CD4-positive, alpha-beta T cell treated with Interleukin-2 at 100 ng/mL for 4 hours (primary cell): ENCODE results near the gene DHX34.
"Not testable (repeated sequence)": the region's sequence is repeated elsewhere in the genome, so short reads cannot be mapped to it uniquely, and the experiment has no call there.

Source experiments
- DNase-seq: peaks from one replicate; pipeline ENCODE4 v3.0.0-alpha.2; 2020; ENCODE audit warnings: low spot score

Gene DHX34, protein sequence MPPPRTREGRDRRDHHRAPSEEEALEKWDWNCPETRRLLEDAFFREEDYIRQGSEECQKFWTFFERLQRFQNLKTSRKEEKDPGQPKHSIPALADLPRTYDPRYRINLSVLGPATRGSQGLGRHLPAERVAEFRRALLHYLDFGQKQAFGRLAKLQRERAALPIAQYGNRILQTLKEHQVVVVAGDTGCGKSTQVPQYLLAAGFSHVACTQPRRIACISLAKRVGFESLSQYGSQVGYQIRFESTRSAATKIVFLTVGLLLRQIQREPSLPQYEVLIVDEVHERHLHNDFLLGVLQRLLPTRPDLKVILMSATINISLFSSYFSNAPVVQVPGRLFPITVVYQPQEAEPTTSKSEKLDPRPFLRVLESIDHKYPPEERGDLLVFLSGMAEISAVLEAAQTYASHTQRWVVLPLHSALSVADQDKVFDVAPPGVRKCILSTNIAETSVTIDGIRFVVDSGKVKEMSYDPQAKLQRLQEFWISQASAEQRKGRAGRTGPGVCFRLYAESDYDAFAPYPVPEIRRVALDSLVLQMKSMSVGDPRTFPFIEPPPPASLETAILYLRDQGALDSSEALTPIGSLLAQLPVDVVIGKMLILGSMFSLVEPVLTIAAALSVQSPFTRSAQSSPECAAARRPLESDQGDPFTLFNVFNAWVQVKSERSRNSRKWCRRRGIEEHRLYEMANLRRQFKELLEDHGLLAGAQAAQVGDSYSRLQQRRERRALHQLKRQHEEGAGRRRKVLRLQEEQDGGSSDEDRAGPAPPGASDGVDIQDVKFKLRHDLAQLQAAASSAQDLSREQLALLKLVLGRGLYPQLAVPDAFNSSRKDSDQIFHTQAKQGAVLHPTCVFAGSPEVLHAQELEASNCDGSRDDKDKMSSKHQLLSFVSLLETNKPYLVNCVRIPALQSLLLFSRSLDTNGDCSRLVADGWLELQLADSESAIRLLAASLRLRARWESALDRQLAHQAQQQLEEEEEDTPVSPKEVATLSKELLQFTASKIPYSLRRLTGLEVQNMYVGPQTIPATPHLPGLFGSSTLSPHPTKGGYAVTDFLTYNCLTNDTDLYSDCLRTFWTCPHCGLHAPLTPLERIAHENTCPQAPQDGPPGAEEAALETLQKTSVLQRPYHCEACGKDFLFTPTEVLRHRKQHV

DNA sequence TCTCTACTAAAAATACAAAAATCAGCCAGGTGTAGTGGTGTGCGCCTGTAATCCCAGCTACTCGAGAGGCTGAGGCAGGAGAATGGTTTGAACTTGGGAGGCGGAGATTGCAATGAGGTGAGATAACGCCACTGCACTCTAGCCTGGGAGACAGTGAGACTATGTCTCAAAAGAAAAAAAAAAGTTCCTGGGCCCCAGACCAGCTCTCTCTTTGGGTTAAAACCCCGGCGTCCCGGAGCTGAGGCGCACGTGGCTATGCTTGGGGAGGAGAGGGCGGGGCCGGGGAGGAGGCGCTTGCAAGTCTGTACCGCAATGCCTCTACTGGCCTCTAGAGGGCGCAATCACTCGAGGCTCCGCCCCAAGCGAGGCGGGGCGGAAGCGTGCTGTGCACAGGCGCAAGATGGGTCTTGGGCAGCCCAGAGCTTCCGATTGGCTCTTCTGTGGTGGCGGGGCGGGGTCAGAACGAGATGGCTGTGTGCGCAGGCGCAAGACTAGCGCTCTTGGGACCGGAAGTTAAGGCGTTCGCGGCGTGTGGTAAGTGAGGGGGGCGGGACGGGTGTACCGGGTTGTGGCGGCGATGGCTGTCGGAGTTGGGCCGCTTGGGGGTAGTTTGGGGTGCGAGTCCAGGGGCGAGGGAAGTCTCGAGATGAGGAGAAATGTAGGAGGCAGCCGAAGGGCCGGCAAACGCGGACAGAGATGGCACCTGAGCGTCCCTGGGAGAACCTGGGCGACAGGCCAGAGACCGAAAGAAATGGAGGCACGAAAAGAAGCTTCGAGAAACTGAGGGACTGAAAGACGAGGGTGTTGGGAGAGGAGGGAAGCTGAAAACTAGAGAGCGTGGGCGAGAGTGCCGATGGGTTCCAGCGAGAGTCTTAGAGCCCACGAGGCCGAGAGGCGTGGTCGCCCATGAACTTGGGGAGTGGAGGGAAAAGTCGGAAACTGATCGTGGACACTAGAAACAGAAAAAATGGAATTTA is at the start of gene DHX34:
Gene DHX34, plus strand, starts transcription at position 497 of the 977 bp plus-strand sequence. CDS start 3,716 bp downstream, outside the sequence.
- DNase-seq: peak; percentile 100

DNA sequence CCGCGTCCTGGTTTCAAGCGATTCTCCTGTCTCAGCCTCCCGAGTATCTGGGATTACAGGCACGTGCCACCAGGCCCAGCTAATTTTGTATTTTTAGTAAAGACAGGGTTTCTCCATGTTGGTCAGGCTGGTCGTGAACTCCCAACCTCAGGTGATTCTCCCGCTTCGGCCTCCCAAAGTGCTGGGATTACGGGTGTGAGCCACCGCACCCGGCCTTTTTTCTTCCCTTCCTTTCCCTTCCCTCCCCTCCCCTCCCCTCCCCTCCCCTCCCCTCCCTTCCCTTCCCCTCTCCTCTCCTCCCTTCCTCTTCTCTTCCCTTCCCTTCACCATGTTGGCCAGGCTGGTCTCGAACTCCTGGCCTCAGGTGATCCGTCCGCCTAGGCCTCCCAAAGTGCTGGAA is 48.2 kb upstream of the DHX34 start:
- DNase-seq: not testable (repeated sequence)

DNA sequence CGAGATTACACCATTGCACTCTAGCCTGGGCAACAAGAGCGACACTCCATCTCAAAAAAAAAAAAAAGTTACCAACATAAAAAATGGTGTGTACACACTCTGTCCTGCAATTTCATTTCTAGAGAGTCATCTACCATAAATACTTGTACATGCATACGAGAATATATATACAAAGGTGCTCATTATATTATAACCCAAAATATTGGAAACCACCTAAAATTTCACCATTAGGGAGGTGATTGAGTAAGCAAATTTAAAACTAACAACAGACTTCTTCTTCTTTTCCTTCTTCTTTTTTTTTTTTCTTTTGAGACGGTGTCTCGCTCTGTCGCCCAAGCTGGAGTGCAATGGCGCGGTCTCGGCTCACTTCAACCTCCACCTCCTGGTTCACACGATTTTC is 46.9 kb upstream of the DHX34 start:
- DNase-seq: no peak

DNA sequence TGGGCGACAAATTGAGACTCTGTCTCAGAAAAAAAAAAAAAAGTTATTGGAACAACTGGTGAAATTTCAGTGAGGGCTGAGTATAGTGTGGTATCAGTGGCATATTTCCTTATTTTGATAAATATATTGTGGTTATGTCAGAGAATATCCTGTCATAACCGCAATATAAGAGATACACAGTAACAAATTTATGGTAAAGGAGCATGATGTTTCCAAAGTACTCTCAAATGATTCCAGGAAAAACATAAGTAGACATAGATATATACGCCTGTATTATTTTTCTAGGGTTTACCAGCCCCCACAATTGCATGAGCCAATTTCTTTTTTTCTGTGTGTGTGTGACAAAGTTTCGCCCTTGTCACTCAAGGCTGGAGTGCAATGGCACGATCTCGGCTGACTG is 45.1 kb upstream of the DHX34 start:
- no peak for DNase-seq

DNA sequence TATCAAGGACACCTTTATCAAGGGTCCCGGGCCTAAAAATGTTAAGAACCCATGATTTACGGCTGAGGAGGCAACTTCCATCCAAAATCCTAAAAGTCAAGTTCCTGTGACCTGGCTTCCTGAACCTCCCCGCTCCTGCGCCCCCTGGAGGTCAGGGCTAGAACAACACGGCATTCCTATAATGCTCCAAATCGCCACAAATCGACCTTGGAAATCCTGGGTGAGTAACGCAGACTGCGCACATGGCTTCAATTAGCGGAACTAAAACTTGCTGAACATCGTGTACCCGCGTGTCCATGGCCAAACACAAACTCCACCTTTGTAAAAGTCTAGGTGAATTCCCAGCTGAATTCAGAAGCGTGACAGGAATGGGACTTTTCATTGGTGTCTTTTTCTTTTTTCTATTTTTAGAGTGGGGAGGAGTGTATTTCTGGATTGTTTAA is 43.8 kb upstream of the DHX34 start:
- peak; percentile 59 for DNase-seq

DNA sequence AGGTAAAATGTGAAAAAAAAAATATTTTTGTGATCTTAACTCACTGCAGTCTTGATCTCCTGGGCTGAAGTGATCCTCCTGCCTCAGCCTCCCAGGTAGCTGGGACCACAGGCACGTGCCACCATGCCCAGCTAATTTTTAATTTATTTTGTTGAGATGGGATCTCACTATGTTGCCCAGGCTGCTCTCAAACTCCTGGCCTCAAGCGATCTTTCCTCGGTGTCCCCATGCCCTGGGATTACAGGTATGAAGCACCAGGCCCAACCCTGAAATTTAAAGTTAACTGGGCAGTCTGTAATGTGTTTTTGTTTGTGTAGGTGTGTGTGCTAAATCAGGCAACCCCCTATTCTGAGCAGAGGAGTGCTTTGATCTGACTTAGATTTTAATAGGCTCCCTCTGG is 42.8 kb upstream of the DHX34 start:
- no peak for DNase-seq

DNA sequence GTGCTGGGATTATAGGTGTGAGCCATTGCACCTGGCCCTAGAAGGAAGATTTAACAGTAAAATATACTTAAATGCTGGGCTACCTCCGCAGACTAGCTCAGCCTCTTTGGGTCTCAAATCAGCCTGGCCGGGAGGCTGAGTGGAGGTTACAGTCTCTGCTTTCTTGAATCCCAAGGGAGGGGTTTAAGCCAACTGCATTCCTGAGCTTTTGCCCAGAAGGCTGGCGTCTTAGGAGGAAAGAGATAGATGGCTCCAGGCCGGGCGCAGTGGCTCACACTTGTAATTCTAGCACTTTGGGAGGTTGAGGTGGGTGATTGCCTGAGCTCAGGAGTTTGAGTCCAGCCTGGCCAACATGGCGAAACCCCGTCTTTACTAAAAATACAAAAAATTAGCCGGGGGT is 40.1 kb upstream of the DHX34 start:
- DNase-seq: no peak

DNA sequence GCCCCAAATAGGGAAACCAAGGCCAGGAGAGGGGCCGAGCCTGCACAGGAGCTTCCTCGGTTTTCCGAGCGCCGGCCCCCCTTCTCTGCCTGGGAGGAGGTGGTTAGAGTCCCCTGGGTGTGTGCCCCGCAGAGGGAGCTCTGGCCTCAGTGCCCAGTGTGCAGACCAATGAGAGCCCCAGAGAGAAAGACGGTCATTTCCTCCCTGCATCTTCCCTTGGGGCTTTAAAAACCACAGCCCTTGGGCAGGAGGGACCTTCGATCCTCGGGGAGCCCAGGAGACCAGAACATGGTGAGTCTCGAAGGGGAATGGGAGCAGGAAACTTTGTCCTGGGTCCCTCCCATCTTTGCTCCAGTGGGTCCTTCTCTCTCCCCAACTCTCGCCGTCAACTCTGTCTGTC is 39.5 kb upstream of the DHX34 start, which contains the start of gene C5AR1:
Gene C5AR1, plus strand, starts transcription at position 254 of the 400 bp plus-strand sequence. Its CDS starts 35 bp downstream, at position 289.
- DNase-seq: no peak

DNA sequence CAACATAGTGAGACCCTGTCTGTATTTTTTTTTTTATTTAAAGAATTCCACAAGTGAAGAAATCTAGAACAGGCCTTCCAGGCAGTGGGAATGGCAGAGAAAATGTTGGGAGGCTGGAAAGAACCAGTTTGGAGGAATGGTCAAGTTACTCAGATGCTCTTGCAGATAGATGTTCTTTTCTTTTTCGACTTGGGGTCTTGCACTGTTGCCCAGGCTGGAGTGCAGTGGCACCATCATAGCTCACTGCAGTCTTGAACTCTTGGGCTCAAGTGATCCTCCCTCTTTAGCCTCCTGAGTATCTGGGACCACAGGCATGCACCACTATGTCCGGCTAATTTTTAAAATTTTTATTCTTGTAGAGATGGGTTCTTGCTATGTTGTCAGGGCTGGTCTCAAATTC is 38.8 kb upstream of the DHX34 start:
- DNase-seq: no peak

DNA sequence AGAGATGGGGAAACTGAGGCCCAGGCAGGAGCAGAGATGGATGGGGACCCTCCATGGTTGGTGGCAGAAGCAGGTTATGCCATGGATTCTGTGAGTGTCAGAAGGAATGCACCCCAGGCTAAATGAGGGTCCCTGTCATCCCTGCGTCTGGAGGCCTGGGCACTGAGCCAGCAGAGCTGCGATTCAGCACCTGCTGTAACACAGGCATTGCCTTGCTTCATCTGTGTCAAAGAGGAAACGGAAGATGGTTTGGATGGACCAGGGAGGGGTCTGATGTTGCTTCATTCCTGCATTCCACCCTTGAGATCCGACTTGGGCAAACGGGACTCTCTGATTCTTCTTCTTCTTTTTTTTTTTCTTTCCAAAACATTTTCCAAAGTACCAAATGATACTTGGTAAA is 38.3 kb upstream of the DHX34 start:
- DNase-seq: no peak

DNA sequence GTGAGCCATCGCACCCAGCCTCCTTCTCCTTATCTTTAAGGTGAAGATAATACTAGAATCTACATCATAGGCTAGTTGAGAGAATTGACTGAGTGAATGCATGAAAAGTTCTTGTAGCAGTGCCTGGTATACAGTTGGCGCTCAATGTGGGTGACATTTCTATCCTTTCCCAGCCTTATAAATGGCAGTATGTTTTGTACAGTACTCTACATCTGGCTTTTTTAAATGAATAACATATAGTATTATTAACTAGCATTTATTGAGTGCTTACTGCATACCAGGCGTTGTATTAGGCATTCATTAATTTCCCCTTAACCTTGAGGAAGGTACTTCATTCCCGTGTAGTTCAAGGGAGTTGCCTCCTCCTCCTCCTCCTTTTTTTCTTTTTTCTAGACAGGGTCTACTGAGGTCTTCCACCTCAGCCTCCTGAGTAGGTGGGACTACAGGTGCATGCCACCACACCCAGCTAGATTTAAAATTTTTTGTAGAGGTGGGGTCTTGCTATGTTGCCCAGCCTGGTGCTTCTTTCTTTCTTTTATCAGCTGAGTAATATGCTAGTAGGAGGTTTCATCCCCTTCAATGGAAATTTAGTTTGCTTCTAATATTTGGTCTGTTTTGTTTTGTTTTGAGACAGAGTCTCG is 36.6 kb upstream of the DHX34 start:
- no peak for DNase-seq

DNA sequence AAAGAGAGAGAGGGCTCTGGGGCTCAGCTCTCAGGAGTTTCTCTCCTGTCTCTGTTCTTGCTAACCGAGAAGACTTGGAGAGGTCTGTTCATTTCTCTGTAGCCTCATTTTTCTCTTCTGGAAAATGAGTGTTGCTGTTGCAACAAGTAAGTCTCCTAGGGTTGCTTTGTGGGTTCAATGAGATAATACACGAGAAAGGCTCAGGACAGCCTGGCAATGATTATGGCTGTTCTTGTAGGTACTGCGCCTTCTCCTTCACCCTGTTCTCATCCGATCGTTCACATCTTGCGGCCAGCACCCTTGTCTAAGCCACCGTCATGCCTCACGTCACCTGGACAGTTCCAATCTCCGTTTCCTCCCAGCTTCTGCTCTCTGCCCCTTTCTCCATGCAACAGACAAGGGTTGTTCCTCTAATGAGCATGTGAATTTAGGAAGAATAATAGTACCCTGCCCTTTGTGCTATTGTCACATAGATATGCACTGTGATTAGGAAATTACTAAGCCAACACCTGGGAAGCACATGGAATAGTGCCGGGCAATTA is 35.3 kb upstream of the DHX34 start:
- DNase-seq: no peak

DNA sequence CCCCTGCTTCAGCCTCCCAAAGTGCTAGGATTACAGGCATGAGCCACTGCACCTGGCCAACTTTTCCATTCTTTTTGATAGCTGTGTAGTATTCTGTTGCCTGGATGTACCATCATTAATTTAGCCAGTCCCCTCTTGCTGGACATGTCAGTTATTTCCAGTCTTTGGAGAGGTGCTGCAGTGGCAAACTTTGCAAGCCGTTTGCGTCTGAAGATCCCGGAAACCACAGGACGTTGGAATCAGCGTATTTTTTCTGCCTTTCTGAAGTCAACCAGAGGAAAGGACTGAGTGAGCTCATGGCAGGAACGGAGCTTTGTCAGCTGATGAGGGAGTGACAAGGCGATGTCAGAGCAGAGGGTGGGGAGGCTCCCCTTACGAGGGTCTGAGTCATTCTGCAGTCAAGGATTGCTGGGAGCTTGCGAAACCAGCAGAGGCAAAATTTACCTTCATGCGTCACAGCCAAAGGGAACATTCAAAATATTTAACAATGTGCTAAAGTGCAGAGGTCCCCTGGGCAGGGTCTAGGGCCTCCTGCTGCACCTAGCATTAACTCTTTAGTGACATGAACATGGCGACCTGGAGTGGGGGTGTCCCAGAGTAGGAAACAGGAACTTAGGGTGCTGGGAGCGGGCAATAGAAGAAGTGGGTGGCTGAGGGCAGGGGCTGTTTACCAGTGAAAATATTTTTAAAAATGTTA is 33.8 kb upstream of the DHX34 start:
- DNase-seq: peak; percentile 17

DNA sequence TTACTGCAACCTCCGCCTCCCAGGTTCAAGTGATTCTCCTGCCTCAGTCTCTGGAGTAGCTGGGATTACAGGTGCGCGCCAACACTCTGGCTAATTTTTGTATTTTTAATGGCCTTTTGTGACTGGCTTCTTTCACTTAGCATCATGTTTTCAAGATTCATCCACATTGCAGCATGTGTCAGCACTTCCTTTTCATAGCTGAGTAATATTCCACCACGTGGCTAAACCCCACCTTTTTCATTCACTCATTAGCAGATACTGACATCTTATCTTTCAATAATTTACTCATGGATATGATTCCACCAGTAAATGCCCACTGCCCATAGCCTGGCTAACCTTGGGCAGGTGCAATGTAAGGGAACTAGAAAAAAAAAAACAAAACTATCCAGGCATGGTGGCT is 32.6 kb upstream of the DHX34 start:
- no peak for DNase-seq

DNA sequence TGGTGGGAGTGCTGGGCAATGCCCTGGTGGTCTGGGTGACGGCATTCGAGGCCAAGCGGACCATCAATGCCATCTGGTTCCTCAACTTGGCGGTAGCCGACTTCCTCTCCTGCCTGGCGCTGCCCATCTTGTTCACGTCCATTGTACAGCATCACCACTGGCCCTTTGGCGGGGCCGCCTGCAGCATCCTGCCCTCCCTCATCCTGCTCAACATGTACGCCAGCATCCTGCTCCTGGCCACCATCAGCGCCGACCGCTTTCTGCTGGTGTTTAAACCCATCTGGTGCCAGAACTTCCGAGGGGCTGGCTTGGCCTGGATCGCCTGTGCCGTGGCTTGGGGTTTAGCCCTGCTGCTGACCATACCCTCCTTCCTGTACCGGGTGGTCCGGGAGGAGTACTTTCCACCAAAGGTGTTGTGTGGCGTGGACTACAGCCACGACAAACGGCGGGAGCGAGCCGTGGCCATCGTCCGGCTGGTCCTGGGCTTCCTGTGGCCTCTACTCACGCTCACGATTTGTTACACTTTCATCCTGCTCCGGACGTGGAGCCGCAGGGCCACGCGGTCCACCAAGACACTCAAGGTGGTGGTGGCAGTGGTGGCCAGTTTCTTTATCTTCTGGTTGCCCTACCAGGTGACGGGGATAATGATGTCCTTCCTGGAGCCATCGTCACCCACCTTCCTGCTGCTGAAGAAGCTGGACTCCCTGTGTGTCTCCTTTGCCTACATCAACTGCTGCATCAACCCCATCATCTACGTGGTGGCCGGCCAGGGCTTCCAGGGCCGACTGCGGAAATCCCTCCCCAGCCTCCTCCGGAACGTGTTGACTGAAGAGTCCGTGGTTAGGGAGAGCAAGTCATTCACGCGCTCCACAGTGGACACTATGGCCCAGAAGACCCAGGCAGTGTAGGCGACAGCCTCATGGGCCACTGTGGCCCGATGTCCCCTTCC is 28.9 kb upstream of the DHX34 start:
- DNase-seq: no peak

DNA sequence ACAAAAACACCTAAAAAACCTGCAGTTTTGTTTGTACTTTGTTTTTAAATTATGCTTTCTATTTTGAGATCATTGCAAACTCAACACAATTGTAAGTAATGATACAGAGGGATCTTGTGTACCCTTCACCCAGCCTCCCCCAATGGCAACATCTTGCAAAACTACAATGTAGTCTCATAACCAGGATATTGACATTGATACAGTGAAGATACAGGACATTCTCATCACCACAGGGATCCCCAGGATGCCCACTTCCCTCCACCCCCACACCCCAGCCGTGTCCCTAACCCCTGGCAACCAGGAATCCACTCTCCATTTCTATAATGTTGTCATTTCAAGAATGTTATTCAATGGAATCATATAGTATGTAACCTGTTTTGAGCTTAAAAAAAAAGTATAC is 27.5 kb upstream of the DHX34 start:
- DNase-seq: no peak

DNA sequence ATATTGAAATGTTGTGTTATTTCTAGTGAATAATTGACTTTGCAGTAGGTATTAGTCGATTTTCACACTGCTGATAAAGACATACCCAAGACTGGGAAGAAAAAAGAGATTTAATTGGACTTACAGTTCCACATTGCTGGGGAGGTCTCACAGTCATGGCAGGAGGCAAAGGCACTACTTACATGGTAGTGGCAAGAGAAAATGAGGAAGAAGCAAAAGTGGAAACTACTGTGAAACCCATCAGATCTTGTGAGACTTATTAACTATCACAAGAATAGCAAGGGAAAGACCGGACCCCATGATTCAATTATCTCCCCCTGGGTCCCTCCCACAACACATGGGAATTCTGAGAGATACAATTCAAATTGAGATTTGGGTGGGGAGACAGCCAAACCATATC is 27.1 kb upstream of the DHX34 start:
- no peak for DNase-seq

DNA sequence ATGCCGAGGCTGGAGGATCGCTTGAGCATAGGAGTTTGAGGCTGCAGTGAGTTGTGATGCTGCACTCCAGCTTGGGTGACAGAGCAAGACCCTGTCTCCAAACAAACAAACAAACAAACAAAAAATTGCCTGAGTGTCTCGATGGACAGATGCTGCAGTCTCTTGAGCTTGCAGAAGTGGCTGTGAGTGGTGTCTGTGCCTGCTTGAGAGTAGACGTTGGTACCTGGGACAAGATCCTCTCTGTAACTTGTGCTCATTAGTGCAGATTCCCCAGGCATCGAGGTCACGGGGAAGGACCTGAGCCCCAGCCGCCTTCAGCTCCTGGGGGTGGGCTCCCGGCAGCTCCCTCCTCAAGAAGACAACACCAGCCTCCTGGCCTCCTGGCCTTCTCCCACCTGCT is 25.7 kb upstream of the DHX34 start:
- no peak for DNase-seq

DNA sequence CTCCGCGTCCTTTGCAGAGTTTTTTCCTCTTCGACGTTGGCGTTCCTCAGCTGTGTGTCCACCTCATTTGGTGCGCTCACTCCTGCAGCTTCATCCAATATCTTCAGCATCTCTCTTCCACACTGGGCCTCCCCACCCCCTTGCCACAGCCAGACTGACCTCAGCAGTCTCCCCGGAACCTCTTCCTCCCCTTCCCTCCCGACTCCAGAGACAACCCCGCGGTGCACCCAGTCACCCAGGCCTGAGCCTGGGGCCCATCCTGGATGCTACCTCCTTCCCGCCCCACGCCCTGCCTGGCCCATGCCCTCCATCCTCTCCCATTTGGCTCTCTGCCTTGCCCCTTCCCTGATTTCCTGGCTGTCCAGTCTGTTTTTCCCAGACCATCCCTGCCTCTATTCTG is 25.2 kb upstream of the DHX34 start:
- DNase-seq: no peak
